Measurements from ENCODE around the gene TMC5. TPM values are rescaled to one million over a fixed set of nuclear protein-coding genes. Genes with fewer than 3 reads are reported as not detected.

Gene TMC5
- total RNA-seq, 1 donor from 2014 or later: 68.7 TPM

DNA sequence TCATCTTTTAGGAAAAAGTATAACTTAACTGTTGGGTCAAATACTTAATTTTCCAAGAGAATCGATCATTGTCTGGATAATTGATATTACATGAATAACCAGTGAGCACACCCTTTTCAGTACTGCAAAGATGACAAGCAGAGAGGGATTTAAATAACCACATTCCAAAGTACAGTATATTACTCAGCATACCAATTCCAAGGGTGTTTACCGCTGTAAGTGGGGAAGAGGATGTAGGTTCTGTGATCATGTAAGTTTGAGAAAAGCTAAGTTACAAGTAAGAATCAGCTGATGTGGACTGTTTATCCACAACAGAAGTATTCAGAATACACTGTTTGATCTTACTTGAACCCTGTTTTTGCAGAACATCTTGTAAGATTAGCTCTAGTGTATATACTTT, 98.1 kb downstream of the TMC5 start:
- Histone ChIP-seq H3K27ac (no peak overlapping the region), H3K36me3 (peaks cover 30% of the 10 kb centered on the region), H3K4me1 (peaks cover 54% of the 10 kb centered on the region), H3K9me3 (no peaks in the 10 kb centered on the region), H3K4me3 (no peak overlapping the region), H3K27me3 (no peaks in the 10 kb centered on the region)
- intact Hi-C loops (cut with DNase I): no loop called here
- TF ChIP-seq, protein P1, sequence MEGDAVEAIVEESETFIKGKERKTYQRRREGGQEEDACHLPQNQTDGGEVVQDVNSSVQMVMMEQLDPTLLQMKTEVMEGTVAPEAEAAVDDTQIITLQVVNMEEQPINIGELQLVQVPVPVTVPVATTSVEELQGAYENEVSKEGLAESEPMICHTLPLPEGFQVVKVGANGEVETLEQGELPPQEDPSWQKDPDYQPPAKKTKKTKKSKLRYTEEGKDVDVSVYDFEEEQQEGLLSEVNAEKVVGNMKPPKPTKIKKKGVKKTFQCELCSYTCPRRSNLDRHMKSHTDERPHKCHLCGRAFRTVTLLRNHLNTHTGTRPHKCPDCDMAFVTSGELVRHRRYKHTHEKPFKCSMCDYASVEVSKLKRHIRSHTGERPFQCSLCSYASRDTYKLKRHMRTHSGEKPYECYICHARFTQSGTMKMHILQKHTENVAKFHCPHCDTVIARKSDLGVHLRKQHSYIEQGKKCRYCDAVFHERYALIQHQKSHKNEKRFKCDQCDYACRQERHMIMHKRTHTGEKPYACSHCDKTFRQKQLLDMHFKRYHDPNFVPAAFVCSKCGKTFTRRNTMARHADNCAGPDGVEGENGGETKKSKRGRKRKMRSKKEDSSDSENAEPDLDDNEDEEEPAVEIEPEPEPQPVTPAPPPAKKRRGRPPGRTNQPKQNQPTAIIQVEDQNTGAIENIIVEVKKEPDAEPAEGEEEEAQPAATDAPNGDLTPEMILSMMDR (IDR thresholded peaks at IDR 0.05): no peak
- no peak for DNase-seq
- ATAC-seq: no peak

DNA sequence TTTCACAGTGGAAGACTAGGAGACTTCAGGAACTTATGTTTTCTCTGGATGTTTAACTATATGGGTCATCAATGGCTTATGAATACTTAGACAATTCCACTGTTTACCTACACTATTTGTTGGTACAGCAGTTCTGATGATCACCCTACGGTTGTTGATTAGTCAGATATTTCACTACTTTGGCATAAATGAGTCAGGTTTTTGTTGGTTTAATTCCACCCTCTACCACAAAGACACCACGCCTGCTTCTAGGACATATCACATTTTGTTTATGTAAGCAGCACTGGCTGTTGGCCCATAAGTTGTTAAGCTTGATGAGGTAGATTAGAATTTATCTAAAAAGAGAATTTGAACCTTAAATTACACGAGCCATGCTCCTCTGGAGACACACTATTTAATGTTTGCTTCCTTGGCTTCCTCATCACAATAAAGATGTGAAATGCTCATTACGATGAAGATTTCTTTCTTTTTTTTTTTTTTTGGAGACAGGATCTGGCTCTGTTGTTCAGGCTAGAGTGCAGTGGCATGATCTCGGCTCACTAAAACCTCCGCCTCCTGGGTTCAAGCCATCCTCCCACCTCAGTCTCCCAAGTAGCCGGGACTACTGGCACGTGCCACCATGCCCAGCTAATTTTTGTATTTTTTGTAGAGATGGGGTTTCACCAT, 99.9 kb downstream of the TMC5 start:
- no peak overlapping the region for H3K27ac ChIP-seq
- DNase-seq: no peak
- peaks cover 55% of the 10 kb centered on the region for H3K4me1 ChIP-seq
- intact Hi-C loops (cut with DNase I): no loop called here
- no peaks in the 10 kb centered on the region for H3K27me3 ChIP-seq
- TF ChIP-seq, protein P1 (IDR thresholded peaks at IDR 0.05): no peak
- peaks cover 25% of the 10 kb centered on the region for H3K36me3 ChIP-seq
- no peaks in the 10 kb centered on the region for H3K9me3 ChIP-seq
- no peak for ATAC-seq
- no peak overlapping the region for H3K4me3 ChIP-seq

DNA sequence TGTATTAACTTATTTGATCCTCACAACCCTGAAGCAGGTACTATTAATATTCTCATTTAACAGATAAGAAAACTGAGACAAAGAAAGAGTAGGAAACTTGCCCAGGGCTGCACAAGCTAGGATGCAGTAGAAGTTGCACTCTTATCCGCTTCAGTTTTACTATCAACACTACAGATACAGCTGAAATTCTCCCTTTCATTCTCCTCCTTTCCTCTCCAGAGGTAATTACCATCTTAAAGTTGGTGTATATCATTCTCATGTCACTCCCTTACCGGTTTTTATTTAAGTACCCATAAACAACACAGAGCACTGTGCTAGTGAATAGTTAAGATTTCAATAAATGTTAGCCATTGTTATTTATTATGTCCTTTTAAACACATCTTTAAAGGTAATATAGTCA, 100.7 kb downstream of the TMC5 start:
- no peak overlapping the region for H3K27ac ChIP-seq
- H3K36me3 ChIP-seq: peaks cover 25% of the 10 kb centered on the region
- no peaks in the 10 kb centered on the region for H3K27me3 ChIP-seq
- TF ChIP-seq, protein P1 (IDR thresholded peaks at IDR 0.05): no peak
- H3K4me1 ChIP-seq: peaks cover 50% of the 10 kb centered on the region
- intact Hi-C loops (cut with DNase I): no loop called here
- no peak overlapping the region for H3K4me3 ChIP-seq
- H3K9me3 ChIP-seq: no peaks in the 10 kb centered on the region
- DNase-seq (no peak), ATAC-seq (no peak)

DNA sequence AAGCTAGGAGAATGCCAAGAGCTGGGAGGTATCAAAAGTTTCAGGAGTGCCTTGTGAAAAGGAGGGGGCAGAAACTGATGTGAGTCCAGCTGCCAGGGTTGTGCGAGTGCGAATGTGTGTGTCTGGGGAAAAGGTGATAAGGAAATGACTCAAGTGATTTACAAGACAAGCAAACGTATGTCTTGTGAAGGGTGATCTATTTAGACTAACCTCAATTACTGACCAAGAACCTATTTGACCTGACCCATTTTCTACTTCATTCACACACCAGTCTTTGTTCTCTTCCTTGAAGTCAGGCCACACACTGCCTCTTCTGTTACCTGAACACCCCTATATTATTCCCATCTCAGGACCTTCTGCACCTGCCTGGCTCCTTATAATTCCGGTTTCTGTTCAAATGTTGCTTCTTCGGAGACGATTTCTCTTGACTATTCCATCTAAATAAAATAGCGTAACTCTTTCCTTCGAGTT, 103.2 kb downstream of the TMC5 start:
- Histone ChIP-seq H3K4me1 (peaks cover 54% of the 10 kb centered on the region), H3K4me3 (peak overlapping the region; percentile 88), H3K9me3 (no peaks in the 10 kb centered on the region), H3K27ac (peak overlapping the region; percentile 87), H3K27me3 (no peaks in the 10 kb centered on the region), H3K36me3 (peaks cover 15% of the 10 kb centered on the region)
- no peak for ATAC-seq
- TF ChIP-seq, protein P1 (IDR thresholded peaks at IDR 0.05): no peak
- intact Hi-C loops (cut with DNase I): no loop called here
- no peak for DNase-seq

DNA sequence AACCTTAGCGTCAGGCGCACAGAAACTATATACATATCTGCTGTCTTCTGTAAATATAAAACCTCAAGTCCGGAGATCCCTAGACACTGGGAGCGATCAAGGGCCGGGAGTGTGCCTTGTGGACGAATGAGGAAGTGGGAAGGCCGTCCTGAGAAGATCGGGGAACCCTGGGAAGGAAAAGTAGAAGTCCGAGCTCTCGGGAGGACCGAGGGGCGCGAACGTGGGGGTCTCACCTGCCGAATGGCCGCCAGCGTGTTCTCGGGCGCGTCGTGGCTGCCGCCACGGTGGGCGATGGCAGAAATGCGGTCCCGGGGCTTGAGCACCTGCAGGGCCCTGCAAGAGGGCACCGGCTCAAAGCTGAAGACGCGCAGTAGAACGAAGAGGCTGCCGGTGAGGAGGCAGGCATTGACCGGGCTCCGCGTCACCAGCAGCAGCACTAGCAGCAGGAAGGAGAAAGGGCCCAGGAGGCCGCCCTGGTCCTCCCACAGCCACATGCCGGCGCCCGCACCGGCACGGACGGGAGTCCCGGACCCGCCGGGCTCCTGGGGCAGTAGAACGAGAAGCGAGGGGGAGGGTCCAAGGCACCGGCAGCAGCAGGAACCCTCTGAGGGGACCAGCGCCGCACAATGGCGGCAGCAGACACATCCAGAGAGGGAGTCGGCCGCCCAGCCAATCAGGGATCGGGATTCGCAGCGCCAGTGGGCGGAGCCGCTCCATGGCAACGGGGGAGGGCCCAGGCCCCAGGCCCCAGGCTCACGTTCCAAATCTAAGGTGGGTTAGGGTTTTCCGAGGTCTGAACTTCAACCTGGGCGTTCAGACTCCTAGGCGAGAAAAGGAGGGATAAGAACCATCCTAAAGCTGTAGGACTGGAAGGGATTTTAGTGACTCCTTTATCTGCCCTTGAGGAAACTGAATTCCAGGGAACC, 104.1 kb downstream of the TMC5 start, which contains the start of gene GDE1:
Gene GDE1, minus strand, starts transcription at position 628 of the 926 bp plus-strand sequence. Its CDS starts 134 bp downstream, at position 494.
- intact Hi-C loops (cut with DNase I): no loop called here

More for the DNA sequence above, 104.1 kb downstream of the TMC5 start, which contains the start of gene GDE1:
- DNase-seq (peak; percentile 98), ATAC-seq (peak; percentile 90)
- Histone ChIP-seq H3K27me3 (no peaks in the 10 kb centered on the region), H3K4me3 (peak within 1 kb of the TSS; percentile 88), H3K27ac (peak within 1 kb of the TSS; percentile 87), H3K9me3 (no peaks in the 10 kb centered on the region), H3K36me3 (peaks cover 7% of the 10 kb centered on the region), H3K4me1 (peaks cover 48% of the 10 kb centered on the region)
- TF ChIP-seq, protein P1 (IDR thresholded peaks at IDR 0.05): peak; percentile 52
